HepG2 (cell line): Measurements from ENCODE around the gene HMGN4. TPM values are rescaled to one million over a fixed set of nuclear protein-coding genes. Genes with fewer than 3 reads are reported as not detected.

Experiments
- CC2D1A ChIP-seq: sonication (generic); formaldehyde crosslinking; IDR thresholded peaks from 2 replicates; pipeline ENCODE4 v1.8.1; 2023; ENCODE audit warnings: mild to moderate bottlenecking, missing genetic modification reagents
- FOSL1 ChIP-seq: sonication (generic); formaldehyde crosslinking; IDR thresholded peaks from 2 replicates; pipeline ENCODE4 v1.9.0; 2021; ENCODE audit warnings: missing genetic modification reagents, borderline replicate concordance
- GATA4 ChIP-seq: sonication (generic); IDR thresholded peaks from 2 replicates; pipeline ENCODE4 v1.6.1; 2016; ENCODE audit warnings: antibody characterized with exemption, low read depth, borderline replicate concordance
- GATAD2A ChIP-seq: IDR thresholded peaks from 2 replicates; pipeline ENCODE4 v1.6.1; 2016
- GPN1 ChIP-seq: sonication (generic); formaldehyde crosslinking; IDR thresholded peaks from 2 replicates; pipeline ENCODE4 v1.5.1; 2020; ENCODE audit warnings: missing genetic modification reagents, borderline replicate concordance
- IRF2 ChIP-seq: IDR thresholded peaks from 2 replicates; pipeline ENCODE4 v1.6.1; 2018; ENCODE audit warnings: missing genetic modification reagents, missing compliant biosample characterization
- NR2F2 ChIP-seq: IDR thresholded peaks from 2 replicates; pipeline ENCODE4 v1.6.1; 2012; ENCODE audit warnings: low read depth, inconsistent platforms, borderline replicate concordance
- PTBP1 ChIP-seq: fragments of 200-400 bp; formaldehyde crosslinking; IDR thresholded peaks from 2 replicates; pipeline ENCODE4 v1.6.1; 2018; ENCODE audit warnings: low read length, low read depth; ENCODE audit not compliant: poor library complexity, severe bottlenecking
- RBAK ChIP-seq: sonication (generic); formaldehyde crosslinking; IDR thresholded peaks from 2 replicates; pipeline ENCODE4 v1.5.1; 2020; ENCODE audit warnings: mild to moderate bottlenecking, missing genetic modification reagents
- SALL1 ChIP-seq: sonication (generic); formaldehyde crosslinking; IDR thresholded peaks from 2 replicates; pipeline ENCODE4 v1.8.0; 2022; ENCODE audit warnings: mild to moderate bottlenecking, missing genetic modification reagents
- SMC3 ChIP-seq: IDR thresholded peaks from 2 replicates; pipeline ENCODE4 v1.6.1; 2011; ENCODE audit warnings: low read length, improper control_type of control experiment
- TBP ChIP-seq: sonication (generic); formaldehyde crosslinking; IDR thresholded peaks from 2 replicates; pipeline ENCODE4 v1.5.0; 2020; ENCODE audit warnings: missing genetic modification reagents
- ZBTB8A ChIP-seq: sonication (generic); formaldehyde crosslinking; IDR thresholded peaks from 2 replicates; pipeline ENCODE4 v1.4.0; 2020; ENCODE audit warnings: mild to moderate bottlenecking, low read depth, missing genetic modification reagents, borderline replicate concordance
- ZNF367 ChIP-seq: sonication (generic); formaldehyde crosslinking; IDR thresholded peaks from 2 replicates; pipeline ENCODE4 v1.4.0; 2020; ENCODE audit warnings: missing genetic modification reagents, borderline replicate concordance
- ZNF546 ChIP-seq: sonication (generic); formaldehyde crosslinking; conservative IDR thresholded peaks from 2 replicates; pipeline ENCODE4 v1.8.1; 2023; ENCODE audit warnings: mild to moderate bottlenecking, missing genetic modification reagents
- ZNF850 ChIP-seq: sonication (generic); formaldehyde crosslinking; conservative IDR thresholded peaks from 2 replicates; pipeline ENCODE4 v1.9.0; 2021; ENCODE audit warnings: mild to moderate bottlenecking, missing genetic modification reagents
- polyA plus RNA-seq, 8 experiments: library from polyadenylated mRNA; depleted of rRNA in 3 of 8; stranded (reverse) in 7 of 8; unstranded in 1 of 8; fragments of >200 nt; fragmentation: Illumina TruSeq in 4 of 8; extraction: Trizol in 4 of 8; gene quantifications; 2 replicates each; pipeline versions ENCODE4 v1.2.1 to v1.2.3, GENCODE V29; 2011 to 2016; ENCODE audit warnings: low read depth in 4 of 8, missing spikeins in 1 of 8, mixed read lengths in 1 of 8; ENCODE audit not compliant: insufficient read depth in 1 of 8
- total RNA-seq, 5 experiments: library from RNA; depleted of rRNA; stranded (reverse); fragments of >200 nt; fragmentation: Illumina TruSeq; extraction: Trizol; gene quantifications; 2 replicates each; pipeline ENCODE4 v1.2.3, GENCODE V29; 2016; ENCODE audit warnings: low read depth in 1 of 5
- TF ChIP-seq, protein P1 (sequence below): IDR thresholded peaks from 2 replicates; pipeline ENCODE4 v1.6.1; 2016
- TF ChIP-seq, protein P2 (sequence below): sonication (generic); formaldehyde crosslinking; IDR thresholded peaks from 2 replicates; pipeline ENCODE4 v1.8.0; 2022; ENCODE audit warnings: missing genetic modification reagents, mild to moderate bottlenecking, borderline replicate concordance
- TF ChIP-seq, protein P3 (sequence below): sonication (generic); formaldehyde crosslinking; IDR thresholded peaks from 2 replicates; pipeline ENCODE4 v1.4.0; 2020; ENCODE audit warnings: missing genetic modification reagents
- TF ChIP-seq, protein P4 (sequence below), 2 experiments: IDR thresholded peaks; 2 replicates each; pipeline ENCODE4 v1.6.1; 2011 to 2012; ENCODE audit warnings: low read length in 2 of 2, borderline replicate concordance in 1 of 2, low read depth in 1 of 2, mild to moderate bottlenecking in 1 of 2, moderate library complexity in 1 of 2
- TF ChIP-seq, protein P5 (sequence below), 2 experiments: sonication (generic) in 1 of 2; formaldehyde crosslinking in 1 of 2; IDR thresholded peaks; 2 replicates each; pipeline versions ENCODE4 v1.4.0 to v1.6.1; 2018 to 2020; ENCODE audit warnings: missing genetic modification reagents in 2 of 2, borderline replicate concordance in 1 of 2, low read depth in 1 of 2, mild to moderate bottlenecking in 1 of 2, missing biosample characterization in 1 of 2

HMGN4 gene
- total and polyA plus RNA-seq, 2 of the 13 experiments (the other 11 are each of a cell fraction or from before 2014, with no cell fraction given): 39.9 to 52.1 TPM

DNA sequence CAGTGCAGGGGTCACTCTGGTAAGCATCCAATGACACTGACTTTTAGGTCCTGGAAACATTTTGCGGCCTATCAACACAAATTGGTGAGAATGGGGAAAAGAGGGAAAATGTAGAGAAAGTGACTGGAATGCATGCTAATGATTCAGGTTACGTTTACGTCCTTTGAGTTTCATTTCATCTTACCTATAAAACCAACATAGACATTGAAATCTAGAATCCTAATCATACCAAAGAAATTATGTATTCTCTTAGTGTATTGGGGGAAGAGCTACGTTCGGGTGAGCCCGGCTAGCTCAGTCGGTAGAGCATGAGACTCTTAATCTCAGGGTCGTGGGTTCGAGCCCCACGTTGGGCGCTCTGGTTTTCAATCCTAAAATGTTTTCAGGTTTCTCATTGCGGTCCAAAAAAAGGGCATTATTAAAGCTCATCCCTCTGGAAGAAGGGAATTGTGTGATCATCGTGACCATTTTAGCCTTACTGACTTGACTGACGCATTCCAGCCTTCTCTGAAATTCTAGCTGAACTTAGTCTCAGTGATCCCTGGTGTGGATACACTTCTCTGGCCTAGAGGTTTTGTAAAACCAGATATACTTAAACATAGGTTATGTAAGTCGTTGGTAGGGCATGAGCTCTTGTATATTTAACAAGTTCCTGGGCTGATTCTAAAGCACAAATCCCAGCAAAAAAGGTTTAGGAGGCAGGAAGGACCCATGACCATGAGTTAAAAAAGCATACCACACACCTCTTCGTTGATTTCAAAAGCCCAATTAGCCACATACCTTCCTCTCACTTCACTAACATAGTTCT is 18.3 kb downstream of the HMGN4 start (continued):
- TF ChIP-seq, protein P1, sequence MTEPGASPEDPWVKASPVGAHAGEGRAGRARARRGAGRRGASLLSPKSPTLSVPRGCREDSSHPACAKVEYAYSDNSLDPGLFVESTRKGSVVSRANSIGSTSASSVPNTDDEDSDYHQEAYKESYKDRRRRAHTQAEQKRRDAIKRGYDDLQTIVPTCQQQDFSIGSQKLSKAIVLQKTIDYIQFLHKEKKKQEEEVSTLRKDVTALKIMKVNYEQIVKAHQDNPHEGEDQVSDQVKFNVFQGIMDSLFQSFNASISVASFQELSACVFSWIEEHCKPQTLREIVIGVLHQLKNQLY: no peak
- TF ChIP-seq ZNF546 (CRISPR knock-in tag): no peak
- TF ChIP-seq, protein P2, sequence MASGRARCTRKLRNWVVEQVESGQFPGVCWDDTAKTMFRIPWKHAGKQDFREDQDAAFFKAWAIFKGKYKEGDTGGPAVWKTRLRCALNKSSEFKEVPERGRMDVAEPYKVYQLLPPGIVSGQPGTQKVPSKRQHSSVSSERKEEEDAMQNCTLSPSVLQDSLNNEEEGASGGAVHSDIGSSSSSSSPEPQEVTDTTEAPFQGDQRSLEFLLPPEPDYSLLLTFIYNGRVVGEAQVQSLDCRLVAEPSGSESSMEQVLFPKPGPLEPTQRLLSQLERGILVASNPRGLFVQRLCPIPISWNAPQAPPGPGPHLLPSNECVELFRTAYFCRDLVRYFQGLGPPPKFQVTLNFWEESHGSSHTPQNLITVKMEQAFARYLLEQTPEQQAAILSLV (CRISPR knock-in tag): no peak
- TF ChIP-seq TBP (CRISPR knock-in tag): no peak
- no peak for TF ChIP-seq ZBTB8A (CRISPR knock-in tag)
- TF ChIP-seq CC2D1A: no peak
- TF ChIP-seq NR2F2: peak; percentile 38; the same call in 1 of the 2 replicates
- TF ChIP-seq ZNF367 (CRISPR knock-in tag): no peak; the same call in 1 of the 2 replicates
- TF ChIP-seq GATA4: no peak
- TF ChIP-seq PTBP1: no peak
- TF ChIP-seq IRF2: peak; percentile 86
- TF ChIP-seq GATAD2A (CRISPR knock-in tag): peak; percentile 91
- TF ChIP-seq, protein P3, sequence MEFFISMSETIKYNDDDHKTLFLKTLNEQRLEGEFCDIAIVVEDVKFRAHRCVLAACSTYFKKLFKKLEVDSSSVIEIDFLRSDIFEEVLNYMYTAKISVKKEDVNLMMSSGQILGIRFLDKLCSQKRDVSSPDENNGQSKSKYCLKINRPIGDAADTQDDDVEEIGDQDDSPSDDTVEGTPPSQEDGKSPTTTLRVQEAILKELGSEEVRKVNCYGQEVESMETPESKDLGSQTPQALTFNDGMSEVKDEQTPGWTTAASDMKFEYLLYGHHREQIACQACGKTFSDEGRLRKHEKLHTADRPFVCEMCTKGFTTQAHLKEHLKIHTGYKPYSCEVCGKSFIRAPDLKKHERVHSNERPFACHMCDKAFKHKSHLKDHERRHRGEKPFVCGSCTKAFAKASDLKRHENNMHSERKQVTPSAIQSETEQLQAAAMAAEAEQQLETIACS (CRISPR knock-in tag): peak; percentile 33; the same call in 1 of the 2 replicates
- no peak for TF ChIP-seq FOSL1
- TF ChIP-seq SALL1: peak; percentile 91
- TF ChIP-seq, protein P4, sequence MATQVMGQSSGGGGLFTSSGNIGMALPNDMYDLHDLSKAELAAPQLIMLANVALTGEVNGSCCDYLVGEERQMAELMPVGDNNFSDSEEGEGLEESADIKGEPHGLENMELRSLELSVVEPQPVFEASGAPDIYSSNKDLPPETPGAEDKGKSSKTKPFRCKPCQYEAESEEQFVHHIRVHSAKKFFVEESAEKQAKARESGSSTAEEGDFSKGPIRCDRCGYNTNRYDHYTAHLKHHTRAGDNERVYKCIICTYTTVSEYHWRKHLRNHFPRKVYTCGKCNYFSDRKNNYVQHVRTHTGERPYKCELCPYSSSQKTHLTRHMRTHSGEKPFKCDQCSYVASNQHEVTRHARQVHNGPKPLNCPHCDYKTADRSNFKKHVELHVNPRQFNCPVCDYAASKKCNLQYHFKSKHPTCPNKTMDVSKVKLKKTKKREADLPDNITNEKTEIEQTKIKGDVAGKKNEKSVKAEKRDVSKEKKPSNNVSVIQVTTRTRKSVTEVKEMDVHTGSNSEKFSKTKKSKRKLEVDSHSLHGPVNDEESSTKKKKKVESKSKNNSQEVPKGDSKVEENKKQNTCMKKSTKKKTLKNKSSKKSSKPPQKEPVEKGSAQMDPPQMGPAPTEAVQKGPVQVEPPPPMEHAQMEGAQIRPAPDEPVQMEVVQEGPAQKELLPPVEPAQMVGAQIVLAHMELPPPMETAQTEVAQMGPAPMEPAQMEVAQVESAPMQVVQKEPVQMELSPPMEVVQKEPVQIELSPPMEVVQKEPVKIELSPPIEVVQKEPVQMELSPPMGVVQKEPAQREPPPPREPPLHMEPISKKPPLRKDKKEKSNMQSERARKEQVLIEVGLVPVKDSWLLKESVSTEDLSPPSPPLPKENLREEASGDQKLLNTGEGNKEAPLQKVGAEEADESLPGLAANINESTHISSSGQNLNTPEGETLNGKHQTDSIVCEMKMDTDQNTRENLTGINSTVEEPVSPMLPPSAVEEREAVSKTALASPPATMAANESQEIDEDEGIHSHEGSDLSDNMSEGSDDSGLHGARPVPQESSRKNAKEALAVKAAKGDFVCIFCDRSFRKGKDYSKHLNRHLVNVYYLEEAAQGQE (IDR thresholded peaks at IDR 0.05; ENCODE audit: borderline replicate concordance in 1 of 2, low read depth in 1 of 2, low read length in 2 of 2): 0 out of 4 replicates have a peak, but pooled peaks of 1 of the 2 experiments have one; percentile 38
- no peak for TF ChIP-seq RBAK
- TF ChIP-seq, protein P5, sequence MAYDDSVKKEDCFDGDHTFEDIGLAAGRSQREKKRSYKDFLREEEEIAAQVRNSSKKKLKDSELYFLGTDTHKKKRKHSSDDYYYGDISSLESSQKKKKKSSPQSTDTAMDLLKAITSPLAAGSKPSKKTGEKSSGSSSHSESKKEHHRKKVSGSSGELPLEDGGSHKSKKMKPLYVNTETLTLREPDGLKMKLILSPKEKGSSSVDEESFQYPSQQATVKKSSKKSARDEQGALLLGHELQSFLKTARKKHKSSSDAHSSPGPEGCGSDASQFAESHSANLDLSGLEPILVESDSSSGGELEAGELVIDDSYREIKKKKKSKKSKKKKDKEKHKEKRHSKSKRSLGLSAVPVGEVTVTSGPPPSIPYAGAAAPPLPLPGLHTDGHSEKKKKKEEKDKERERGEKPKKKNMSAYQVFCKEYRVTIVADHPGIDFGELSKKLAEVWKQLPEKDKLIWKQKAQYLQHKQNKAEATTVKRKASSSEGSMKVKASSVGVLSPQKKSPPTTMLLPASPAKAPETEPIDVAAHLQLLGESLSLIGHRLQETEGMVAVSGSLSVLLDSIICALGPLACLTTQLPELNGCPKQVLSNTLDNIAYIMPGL (CRISPR knock-in tag; IDR thresholded peaks at IDR 0.05; ENCODE audit: borderline replicate concordance in 1 of 2, low read depth in 1 of 2): peak; percentile 98 to 99
- no peak for TF ChIP-seq ZNF850 (CRISPR knock-in tag)
- TF ChIP-seq GPN1 (CRISPR knock-in tag): no peak
- TF ChIP-seq SMC3: no peak
